Mucosa of gallbladder (tissue), 1 donor: ENCODE measurements around the gene DAB2IP. TPM values are rescaled to one million over a fixed set of nuclear protein-coding genes. Genes with fewer than 3 reads are reported as not detected.

Source experiments
- DNase-seq: peaks from one replicate; pipeline ENCODE4 v3.0.0-alpha.2; 2020; ENCODE audit warnings: low spot score
- total RNA-seq: library from RNA; stranded (reverse); gene quantifications from one replicate; pipeline ENCODE4 v1.2.1, GENCODE V29; 2021
- donor health status: DM: no; HTN: no; CAD: no.

Gene DAB2IP
- total RNA-seq, 1 donor from 2014 or later = 114 TPM

- DNase-seq = no peak
Observed at GRCh38 chr9:121758693-121759092, 107.3 kb downstream of the DAB2IP start.

GRCh38 chr9:121759996-121760395, 108.6 kb downstream of the DAB2IP start:
- DNase-seq = no peak

- DNase-seq = no peak
Observed at GRCh38 chr9:121760571-121760970, 109.1 kb downstream of the DAB2IP start.

GRCh38 chr9:121763131-121763530, 111.7 kb downstream of the DAB2IP start:
- no peak for DNase-seq

GRCh38 chr9:121763561-121764370, 112.3 kb downstream of the DAB2IP start:
- DNase-seq = no peak

- DNase-seq = no peak
Observed at GRCh38 chr9:121764371-121764730, 112.9 kb downstream of the DAB2IP start.

GRCh38 chr9:121765021-121765950, 113.9 kb downstream of the DAB2IP start:
- DNase-seq = peak; percentile 74

- no peak for DNase-seq
Observed at GRCh38 chr9:121766081-121766683, 114.7 kb downstream of the DAB2IP start.

GRCh38 chr9:121767171-121767769, 115.8 kb downstream of the DAB2IP start:
- no peak for DNase-seq

- no peak for DNase-seq
Observed at GRCh38 chr9:121768416-121769015, 117.1 kb downstream of the DAB2IP start.

GRCh38 chr9:121769939-121770338, 118.5 kb downstream of the DAB2IP start:
- DNase-seq = no peak

- no peak for DNase-seq
Observed at GRCh38 chr9:121770415-121771273, 119.2 kb downstream of the DAB2IP start.

- no peak for DNase-seq
Observed at GRCh38 chr9:121771418-121771817, 120.0 kb downstream of the DAB2IP start.

GRCh38 chr9:121771851-121772599, 120.6 kb downstream of the DAB2IP start:
- DNase-seq = no peak

- no peak for DNase-seq
Observed at GRCh38 chr9:121772600-121773285, 121.3 kb downstream of the DAB2IP start.

GRCh38 chr9:121773286-121773953, 122.0 kb downstream of the DAB2IP start:
- no peak for DNase-seq

- DNase-seq = no peak
Observed at GRCh38 chr9:121773954-121774714, 122.7 kb downstream of the DAB2IP start.
